Ovary (tissue), 9 donors: ENCODE measurements around the gene CEP164. TPM values are rescaled to one million over a fixed set of nuclear protein-coding genes. Genes with fewer than 3 reads are reported as not detected.

Experiments used
- DNase-seq, 5 donors: peaks; one replicate each; pipeline ENCODE4 v3.0.0-alpha.2; 2019 to 2020
- H3K27ac ChIP-seq, 2 donors: fragments of 200-600 bp; one replicate each; pipeline versions ENCODE4 v1.5.1 to v1.8.0; 2019 to 2022
- H3K27me3 ChIP-seq: fragments of 200-600 bp; one replicate; pipeline ENCODE4 v1.8.0; 2022
- H3K36me3 ChIP-seq: fragments of 200-600 bp; sonication (generic); one replicate; pipeline ENCODE4 v1.5.1; 2019
- H3K4me1 ChIP-seq: one replicate; pipeline ENCODE4 v1.8.1; 2013; ENCODE audit warnings: mild to moderate bottlenecking, moderate library complexity; ENCODE audit not compliant: insufficient read depth
- H3K4me3 ChIP-seq: fragments of 200-600 bp; sonication (generic); one replicate; pipeline ENCODE4 v1.5.1; 2017
- H3K9me3 ChIP-seq, 2 donors: fragments of 200-600 bp in 1 of 2; sonication (generic) in 1 of 2; one replicate each; pipeline versions ENCODE4 v1.5.1 to v1.8.1; 2013 to 2019; ENCODE audit warnings: mild to moderate bottlenecking in 1 of 2, moderate library complexity in 1 of 2
- CTCF ChIP-seq, 3 donors: fragments of 450-650 bp in 2 of 3; fragments of 200-600 bp in 1 of 3; IDR thresholded peaks; one replicate each; pipeline versions ENCODE4 v1.5.1 to v1.8.0; 2016 to 2022; ENCODE audit warnings: antibody characterized with exemption in 3 of 3, mild to moderate bottlenecking in 1 of 3
- EP300 ChIP-seq: sonication (generic); formaldehyde crosslinking; IDR thresholded peaks from one replicate; pipeline ENCODE4 v1.6.1; 2017; ENCODE audit warnings: antibody characterized with exemption
- POLR2A ChIP-seq: fragments of 450-650 bp; IDR thresholded peaks from one replicate; pipeline ENCODE4 v1.6.1; 2017; ENCODE audit warnings: antibody characterized with exemption, mild to moderate bottlenecking, moderate library complexity
- WGBS, 3 donors: extraction: QIAGEN DNeasy Blood & Tissue Kit in 1 of 3; methylation state at CpG; one replicate each; pipeline versions ENCODE4 v1.1.5 to v1.1.7; 2013 to 2017; 5-methylcytosine and 5-hydroxymethylcytosine counted together
- intact Hi-C, 4 donors: fragments of 100-400 bp; cut with DNase I; formaldehyde crosslinking; loops; one replicate each; pipeline versions ENCODE4 v1.11.0 to v1.15.1; 2022 to 2023
- polyA plus RNA-seq, 2 donors: library from polyadenylated mRNA; stranded (reverse); fragments of 200-250 nt in 1 of 2; fragments of 350-450 nt in 1 of 2; fragmentation: Illumina TruSeq in 1 of 2; extraction: RNeasy Lipid Tissue Mini Kit (QIAGEN cat#74804) in 1 of 2; gene quantifications; one replicate each; pipeline ENCODE4 v1.2.3, GENCODE V29; 2013 to 2014
- total RNA-seq, 7 donors: library from RNA; depleted of rRNA in 2 of 7; stranded (reverse); fragments of >200 nt in 2 of 7; fragmentation: NEBNext Ultra II Directional in 3 of 7; extraction: Animal tissue kit (Norgen Biotek cat#: 25700) in 3 of 7; gene quantifications; one replicate each; pipeline versions ENCODE4 v1.1.0 to v1.2.4, GENCODE V29; 2016 to 2023
- donor health status: DM: no; HTN: no; CAD: no; lungs with moderate emphysema.
- donor health status: DM: no; HTN: no; CAD: no.
- donor health status: Bipolar disorder and iron deficiency.
- donor health status: DM: yes; HTN: yes; CAD: no.
- donor health status: DM: no; HTN: no; CAD: no.
- donor health status: DM: yes; HTN: yes; CAD: no.

The CEP164 gene
- total and polyA plus RNA-seq, 9 donors: 18.6 to 50.4 (median 28.0) TPM

GRCh38 chr11:117437791-117438130 lies 110.1 kb downstream of the CEP164 start:
- DNase-seq: no peak
- TF ChIP-seq POLR2A (no peak), CTCF (IDR thresholded peaks at IDR 0.05) (no peak), EP300 (no peak)
- H3K4me1 ChIP-seq: no peaks in the 10 kb centered on the region
- H3K27ac ChIP-seq: no peak overlapping the region
- H3K36me3 ChIP-seq: no peaks in the 10 kb centered on the region
- WGBS, 3 donors: 83 to 90% (median 85%) methylated on average over 14 of the region's 14 CpGs
- no peaks in the 10 kb centered on the region for H3K27me3 ChIP-seq
- intact Hi-C loops: loop anchor here in 2 of 4 donors (10.0 kb wide), 3 partner anchors 507 to 617 kb away; no protein-coding TSS in a partner anchor
- H3K9me3 ChIP-seq: no peaks in the 10 kb centered on the region
- no peak overlapping the region for H3K4me3 ChIP-seq

GRCh38 chr11:117438371-117439000 lies 110.8 kb downstream of the CEP164 start:
- Histone ChIP-seq H3K9me3 (no peaks in the 10 kb centered on the region), H3K27me3 (no peaks in the 10 kb centered on the region), H3K27ac (no peak overlapping the region), H3K4me1 (no peaks in the 10 kb centered on the region), H3K4me3 (no peak overlapping the region), H3K36me3 (no peaks in the 10 kb centered on the region)
- intact Hi-C loops: loop anchor here in 2 of 4 donors (10.0 kb wide), 3 partner anchors 506 to 616 kb away; no protein-coding TSS in a partner anchor
- no peak for DNase-seq
- WGBS, 3 donors: 81 to 87% (median 86%) methylated on average over 17 of the region's 17 CpGs
- no peak for TF ChIP-seq CTCF (IDR thresholded peaks at IDR 0.05)
- TF ChIP-seq POLR2A: no peak
- no peak for TF ChIP-seq EP300

- no peaks in the 10 kb centered on the region for H3K4me1 ChIP-seq
- no peaks in the 10 kb centered on the region for H3K36me3 ChIP-seq
- TF ChIP-seq POLR2A (no peak), CTCF (IDR thresholded peaks at IDR 0.05) (no peak), EP300 (no peak)
- H3K27ac ChIP-seq: no peak overlapping the region
- no peak for DNase-seq
- H3K9me3 ChIP-seq: no peaks in the 10 kb centered on the region
- WGBS, 3 donors: 86 to 90% (median 86%) methylated on average over 13 of the region's 13 CpGs
- intact Hi-C loops: loop anchor here in 2 of 4 donors (10.0 kb wide), 3 partner anchors 506 to 616 kb away; no protein-coding TSS in a partner anchor
- H3K4me3 ChIP-seq: no peak overlapping the region
- H3K27me3 ChIP-seq: no peaks in the 10 kb centered on the region
These were observed 111.6 kb downstream of the CEP164 start for GRCh38 chr11:117439256-117439655.

GRCh38 chr11:117440258-117440657 lies 112.6 kb downstream of the CEP164 start:
- intact Hi-C loops: loop anchor here in 1 of 4 donors (5.0 kb wide), 1 partner anchor 377 kb away; no protein-coding TSS in a partner anchor
- 88 to 92% (median 89%) methylated on average over 8 of the region's 8 CpGs for WGBS, 3 donors
- Histone ChIP-seq H3K36me3 (no peaks in the 10 kb centered on the region), H3K4me3 (no peak overlapping the region), H3K9me3 (no peaks in the 10 kb centered on the region), H3K27me3 (no peaks in the 10 kb centered on the region), H3K4me1 (no peaks in the 10 kb centered on the region), H3K27ac (no peak overlapping the region)
- TF ChIP-seq EP300 (no peak), CTCF (IDR thresholded peaks at IDR 0.05) (no peak), POLR2A (no peak)
- DNase-seq: no peak
